KMS-11 (cell line): ENCODE results near the gene CPE.

Experiments
- H2AFZ ChIP-seq: fragments of 200-600 bp; sonication (generic); 2 replicates; pipeline ENCODE4 v1.6.1; 2016; ENCODE audit warnings: antibody characterized with exemption, mixed run types, low read depth
- H3K27ac ChIP-seq: fragments of 200-600 bp; sonication (generic); 2 replicates; pipeline ENCODE4 v1.6.1; 2016; ENCODE audit warnings: mild to moderate bottlenecking, mixed run types
- H3K27me3 ChIP-seq: fragments of 200-600 bp; sonication (generic); 2 replicates; pipeline ENCODE4 v1.6.1; 2017; ENCODE audit warnings: mild to moderate bottlenecking, low read depth, mixed run types, moderate library complexity; ENCODE audit not compliant: insufficient read depth
- H3K36me3 ChIP-seq: fragments of 200-600 bp; sonication (generic); 2 replicates; pipeline ENCODE4 v1.6.1; 2017; ENCODE audit warnings: mild to moderate bottlenecking, mixed run types; ENCODE audit not compliant: insufficient read depth
- H3K4me1 ChIP-seq: fragments of 200-600 bp; sonication (generic); 2 replicates; pipeline ENCODE4 v1.6.1; 2016; ENCODE audit warnings: mild to moderate bottlenecking, low read depth, mixed run types; ENCODE audit not compliant: poor library complexity, severe bottlenecking
- H3K4me2 ChIP-seq: fragments of 200-600 bp; sonication (generic); 2 replicates; pipeline ENCODE4 v1.7.0; 2016; ENCODE audit warnings: mild to moderate bottlenecking, mixed run types
- H3K4me3 ChIP-seq: fragments of 200-600 bp; sonication (generic); IDR thresholded peaks from 2 replicates; pipeline ENCODE4 v1.6.1; 2017; ENCODE audit warnings: low read depth, low read length, mixed read lengths; ENCODE audit not compliant: insufficient read depth
- H3K79me2 ChIP-seq: fragments of 200-600 bp; sonication (generic); 2 replicates; pipeline ENCODE4 v1.6.1; 2016; ENCODE audit warnings: low read depth, mixed run types; ENCODE audit not compliant: insufficient read depth
- H3K9ac ChIP-seq: fragments of 200-600 bp; sonication (generic); 2 replicates; pipeline ENCODE4 v1.6.1; 2016; ENCODE audit warnings: mild to moderate bottlenecking, mixed run types
- H4K20me1 ChIP-seq: fragments of 200-600 bp; sonication (generic); 2 replicates; pipeline ENCODE4 v1.6.1; 2016; ENCODE audit warnings: mild to moderate bottlenecking, mixed run types; ENCODE audit not compliant: insufficient read depth
- TF ChIP-seq, protein P1 (sequence below): fragments of 200-600 bp; sonication (generic); conservative IDR thresholded peaks from 2 replicates; pipeline ENCODE4 v1.6.1; 2017; ENCODE audit warnings: low read depth, mild to moderate bottlenecking, antibody characterized with exemption, low read length, moderate library complexity, mixed read lengths

Gene CPE

DNA sequence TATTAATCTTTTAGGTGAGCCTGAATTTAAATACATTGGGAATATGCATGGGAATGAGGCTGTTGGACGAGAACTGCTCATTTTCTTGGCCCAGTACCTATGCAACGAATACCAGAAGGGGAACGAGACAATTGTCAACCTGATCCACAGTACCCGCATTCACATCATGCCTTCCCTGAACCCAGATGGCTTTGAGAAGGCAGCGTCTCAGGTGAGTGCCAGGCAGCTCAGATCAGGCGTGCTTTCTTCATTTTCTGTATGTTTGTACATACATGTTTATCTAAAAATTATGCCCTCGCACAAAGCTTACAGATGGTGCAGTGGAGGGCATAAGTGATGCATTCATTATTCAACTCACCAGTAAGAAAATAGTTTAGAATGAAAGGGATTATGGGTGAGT lies 85.6 kb downstream of the CPE start:
- Histone ChIP-seq H3K4me3 (no peak overlapping the region), H3K27me3 (no peaks in the 10 kb centered on the region), H3K27ac (no peak overlapping the region), H2AFZ (peak overlapping the region; percentile 5; the same call in 1 of the 2 replicates), H3K9ac (no peak overlapping the region), H3K4me1 (no peaks in the 10 kb centered on the region), H4K20me1 (no peaks in the 10 kb centered on the region), H3K4me2 (peak overlapping the region; percentile 25), H3K79me2 (no peaks in the 10 kb centered on the region), H3K36me3 (no peaks in the 10 kb centered on the region)
- TF ChIP-seq, protein P1, sequence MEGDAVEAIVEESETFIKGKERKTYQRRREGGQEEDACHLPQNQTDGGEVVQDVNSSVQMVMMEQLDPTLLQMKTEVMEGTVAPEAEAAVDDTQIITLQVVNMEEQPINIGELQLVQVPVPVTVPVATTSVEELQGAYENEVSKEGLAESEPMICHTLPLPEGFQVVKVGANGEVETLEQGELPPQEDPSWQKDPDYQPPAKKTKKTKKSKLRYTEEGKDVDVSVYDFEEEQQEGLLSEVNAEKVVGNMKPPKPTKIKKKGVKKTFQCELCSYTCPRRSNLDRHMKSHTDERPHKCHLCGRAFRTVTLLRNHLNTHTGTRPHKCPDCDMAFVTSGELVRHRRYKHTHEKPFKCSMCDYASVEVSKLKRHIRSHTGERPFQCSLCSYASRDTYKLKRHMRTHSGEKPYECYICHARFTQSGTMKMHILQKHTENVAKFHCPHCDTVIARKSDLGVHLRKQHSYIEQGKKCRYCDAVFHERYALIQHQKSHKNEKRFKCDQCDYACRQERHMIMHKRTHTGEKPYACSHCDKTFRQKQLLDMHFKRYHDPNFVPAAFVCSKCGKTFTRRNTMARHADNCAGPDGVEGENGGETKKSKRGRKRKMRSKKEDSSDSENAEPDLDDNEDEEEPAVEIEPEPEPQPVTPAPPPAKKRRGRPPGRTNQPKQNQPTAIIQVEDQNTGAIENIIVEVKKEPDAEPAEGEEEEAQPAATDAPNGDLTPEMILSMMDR, result no peak

DNA sequence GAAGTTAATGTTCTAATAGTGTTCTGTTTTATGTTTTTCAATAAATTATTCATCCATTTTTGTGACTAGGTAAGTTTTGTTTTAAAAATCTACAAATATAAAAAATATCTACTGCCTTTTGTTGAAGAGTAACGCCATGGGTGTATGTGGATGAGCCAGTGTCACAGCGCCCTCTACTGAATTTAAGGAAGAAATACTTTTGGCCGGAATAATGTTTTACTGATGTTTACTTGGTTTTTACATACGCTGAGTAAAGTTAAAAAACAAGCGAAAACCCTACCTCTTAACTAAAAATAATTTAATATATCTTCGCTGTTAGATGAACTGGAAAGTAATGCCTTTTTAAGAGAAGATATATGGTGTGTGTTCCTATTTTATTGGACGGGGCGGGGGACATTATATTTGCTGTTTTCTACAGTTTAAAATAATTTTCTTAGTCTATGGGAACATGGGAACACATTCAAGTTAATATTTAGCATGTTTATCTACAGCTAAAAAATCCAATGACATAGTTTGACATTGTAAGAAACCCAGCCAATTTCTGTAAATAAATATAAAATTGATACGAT lies 86.1 kb downstream of the CPE start:
- Histone ChIP-seq H3K79me2 (no peaks in the 10 kb centered on the region), H3K27me3 (no peaks in the 10 kb centered on the region), H3K4me1 (no peaks in the 10 kb centered on the region), H3K36me3 (no peaks in the 10 kb centered on the region), H3K4me3 (no peak overlapping the region), H3K27ac (no peak overlapping the region), H4K20me1 (no peaks in the 10 kb centered on the region), H3K4me2 (peak overlapping the region; percentile 25), H3K9ac (no peak overlapping the region), H2AFZ (peak overlapping the region; percentile 5; the same call in 1 of the 2 replicates)
- TF ChIP-seq, protein P1, result peak; percentile 95

DNA sequence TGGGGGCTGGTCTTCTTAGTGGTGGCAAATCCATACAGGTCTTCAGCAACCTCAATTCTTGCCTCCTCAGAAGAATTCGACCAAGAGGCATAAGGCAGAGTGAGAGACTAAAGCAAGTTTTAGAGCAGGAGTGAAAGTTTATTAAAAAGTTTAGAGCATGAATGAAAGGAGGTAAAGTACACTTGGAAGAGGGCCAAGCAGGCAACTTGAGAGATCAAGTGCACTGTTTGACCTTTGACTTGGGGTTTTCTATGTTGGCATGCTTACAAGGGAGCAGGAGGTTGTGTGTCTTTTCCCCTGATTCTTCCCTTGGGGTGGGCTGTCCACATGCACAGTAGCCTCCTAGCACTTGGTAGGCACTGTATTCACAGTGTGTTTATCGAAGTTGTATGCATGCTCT lies 91.2 kb downstream of the CPE start:
- Histone ChIP-seq H3K4me3 (no peak overlapping the region), H3K79me2 (no peaks in the 10 kb centered on the region), H3K4me2 (no peak overlapping the region), H3K4me1 (no peaks in the 10 kb centered on the region), H3K27ac (no peak overlapping the region), H3K9ac (no peak overlapping the region), H3K36me3 (no peaks in the 10 kb centered on the region), H3K27me3 (no peaks in the 10 kb centered on the region), H2AFZ (no peak overlapping the region), H4K20me1 (no peaks in the 10 kb centered on the region)
- TF ChIP-seq, protein P1, result no peak

DNA sequence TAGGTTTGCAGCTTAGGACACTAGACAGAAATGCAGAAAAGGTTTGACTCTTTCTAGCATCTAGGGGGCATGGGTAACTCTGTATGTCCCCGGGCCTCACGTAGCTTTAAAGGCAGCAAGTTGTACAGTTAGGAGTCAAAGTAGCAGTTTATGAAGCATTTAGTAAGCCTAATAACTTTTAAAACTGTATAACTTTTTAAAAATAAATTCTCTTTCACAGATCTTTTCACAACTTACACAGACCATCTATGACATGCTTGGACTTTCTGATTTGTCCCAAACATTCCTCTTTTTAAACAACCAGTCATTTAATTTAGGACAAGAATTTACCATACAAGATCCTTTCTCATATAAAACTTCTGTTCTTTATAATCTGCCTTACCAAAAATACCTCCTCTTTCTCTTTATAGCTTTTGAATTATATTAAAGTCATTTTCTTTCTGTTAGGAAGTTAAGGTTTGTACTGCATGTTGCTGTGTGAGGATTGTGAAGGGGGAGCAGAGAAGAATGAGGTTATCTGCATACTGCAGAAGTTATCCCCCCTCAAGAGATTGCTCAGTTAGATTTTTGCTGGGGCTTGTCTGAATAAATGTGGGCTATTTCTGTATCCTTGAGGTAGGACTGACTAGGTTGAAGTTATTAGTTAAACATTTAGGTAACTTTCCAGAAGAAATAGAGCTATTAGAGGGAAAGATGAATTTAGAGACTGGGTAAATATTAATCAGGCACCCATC lies 94.3 kb downstream of the CPE start:
- H3K4me3 ChIP-seq, result no peak overlapping the region
- H3K4me1 ChIP-seq, result peaks cover 4% of the 10 kb centered on the region
- no peaks in the 10 kb centered on the region for H3K36me3 ChIP-seq

More for the DNA sequence above, 94.3 kb downstream of the CPE start:
- Histone ChIP-seq H3K27ac (no peak overlapping the region), H3K9ac (no peak overlapping the region), H4K20me1 (no peaks in the 10 kb centered on the region), H3K4me2 (no peak overlapping the region), H3K27me3 (no peaks in the 10 kb centered on the region), H2AFZ (no peak overlapping the region), H3K79me2 (no peaks in the 10 kb centered on the region)
- TF ChIP-seq, protein P1, result no peak
